Peyer's patch (tissue), 4 donors: ENCODE measurements around the gene RPL23. TPM values are rescaled to one million over a fixed set of nuclear protein-coding genes. Genes with fewer than 3 reads are reported as not detected.
A peak's percentile ranks its signal among the peaks of the same experiment; 100 is the strongest.
"Not testable (repeated sequence)": the region's sequence is repeated elsewhere in the genome, so short reads cannot be mapped to it uniquely, and the experiment has no call there.

Experiments used
- DNase-seq, 3 donors: peaks; one replicate each; pipeline ENCODE4 v3.0.0-alpha.2; 2017 to 2019
- H3K27ac ChIP-seq, 4 donors: fragments of 200-600 bp; sonication (generic); one replicate each; pipeline ENCODE4 v1.5.1; 2016 to 2019
- H3K27me3 ChIP-seq, 2 donors: fragments of 200-600 bp; sonication (generic); one replicate each; pipeline ENCODE4 v1.5.1; 2019
- H3K36me3 ChIP-seq, 3 donors: fragments of 200-600 bp; sonication (generic); one replicate each; pipeline ENCODE4 v1.5.1; 2016 to 2019
- H3K4me1 ChIP-seq, 4 donors: fragments of 200-600 bp; sonication (generic); one replicate each; pipeline ENCODE4 v1.5.1; 2016 to 2019
- H3K4me3 ChIP-seq, 4 donors: fragments of 200-600 bp; sonication (generic); 1 replicate in 3 of 4; 2 replicates in 1 of 4; pipeline ENCODE4 v1.5.1; 2016 to 2019; ENCODE audit warnings: mild to moderate bottlenecking in 1 of 4
- H3K9me3 ChIP-seq, 4 donors: fragments of 200-600 bp; sonication (generic); one replicate each; pipeline ENCODE4 v1.5.1; 2016 to 2019; ENCODE audit warnings: mild to moderate bottlenecking in 1 of 4
- POLR2A ChIP-seq, 2 donors: fragments of 450-650 bp; IDR thresholded peaks; one replicate each; pipeline ENCODE4 v1.5.1; 2017; ENCODE audit warnings: antibody characterized with exemption in 2 of 2, mild to moderate bottlenecking in 2 of 2, moderate library complexity in 2 of 2
- total RNA-seq, 4 donors: library from RNA; depleted of rRNA; stranded (reverse); fragments of >200 nt; gene quantifications; one replicate each; pipeline ENCODE4 v1.1.0, GENCODE V29; 2016
- TF ChIP-seq, protein P1 (sequence below), 6 experiments: fragments of 450-650 bp in 4 of 6; fragments of 200-600 bp in 2 of 6; sonication (generic) in 1 of 6; IDR thresholded peaks; one replicate each; pipeline ENCODE4 v1.5.1; 2017 to 2019; ENCODE audit warnings: antibody characterized with exemption in 6 of 6, mild to moderate bottlenecking in 3 of 6, moderate library complexity in 1 of 6

RPL23 gene
- total RNA-seq, 4 donors from 2014 or later, result 347 to 1,233 (median 540) TPM

DNA sequence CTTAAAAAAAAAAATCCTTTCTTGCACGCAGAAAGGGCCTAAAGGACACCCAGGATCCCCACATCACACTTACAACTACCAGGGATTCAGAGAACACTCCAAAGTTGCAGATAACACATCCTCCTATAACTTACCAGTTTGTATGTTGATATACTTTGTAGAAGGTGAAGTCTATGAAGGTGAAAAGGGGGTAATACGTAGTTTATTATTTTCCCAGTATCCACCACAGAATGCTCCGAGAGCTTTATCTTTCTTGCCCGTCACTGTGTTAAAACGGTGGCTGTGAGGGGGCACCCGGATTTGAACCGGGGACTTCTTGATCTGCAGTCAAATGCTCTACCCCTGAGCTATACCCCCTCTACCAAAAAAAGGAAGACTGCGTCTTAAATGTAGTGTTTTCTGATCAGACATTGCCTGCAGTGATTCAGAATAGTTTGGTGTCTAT is 7.9 kb upstream of the RPL23 start:
- no peak for TF ChIP-seq POLR2A (IDR thresholded peaks at IDR 0.05)
- TF ChIP-seq, protein P1, sequence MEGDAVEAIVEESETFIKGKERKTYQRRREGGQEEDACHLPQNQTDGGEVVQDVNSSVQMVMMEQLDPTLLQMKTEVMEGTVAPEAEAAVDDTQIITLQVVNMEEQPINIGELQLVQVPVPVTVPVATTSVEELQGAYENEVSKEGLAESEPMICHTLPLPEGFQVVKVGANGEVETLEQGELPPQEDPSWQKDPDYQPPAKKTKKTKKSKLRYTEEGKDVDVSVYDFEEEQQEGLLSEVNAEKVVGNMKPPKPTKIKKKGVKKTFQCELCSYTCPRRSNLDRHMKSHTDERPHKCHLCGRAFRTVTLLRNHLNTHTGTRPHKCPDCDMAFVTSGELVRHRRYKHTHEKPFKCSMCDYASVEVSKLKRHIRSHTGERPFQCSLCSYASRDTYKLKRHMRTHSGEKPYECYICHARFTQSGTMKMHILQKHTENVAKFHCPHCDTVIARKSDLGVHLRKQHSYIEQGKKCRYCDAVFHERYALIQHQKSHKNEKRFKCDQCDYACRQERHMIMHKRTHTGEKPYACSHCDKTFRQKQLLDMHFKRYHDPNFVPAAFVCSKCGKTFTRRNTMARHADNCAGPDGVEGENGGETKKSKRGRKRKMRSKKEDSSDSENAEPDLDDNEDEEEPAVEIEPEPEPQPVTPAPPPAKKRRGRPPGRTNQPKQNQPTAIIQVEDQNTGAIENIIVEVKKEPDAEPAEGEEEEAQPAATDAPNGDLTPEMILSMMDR (IDR thresholded peaks at IDR 0.05), result no peak
- no peaks in the 10 kb centered on the region for H3K36me3 ChIP-seq
- no peaks in the 10 kb centered on the region for H3K9me3 ChIP-seq
- DNase-seq, result no peak
- no peak overlapping the region for H3K27ac ChIP-seq
- no peaks in the 10 kb centered on the region for H3K4me1 ChIP-seq
- H3K27me3 ChIP-seq, result no peaks in the 10 kb centered on the region
- H3K4me3 ChIP-seq, result no peak overlapping the region

- no peak overlapping the region for H3K4me3 ChIP-seq
- no peaks in the 10 kb centered on the region for H3K27me3 ChIP-seq
- no peaks in the 10 kb centered on the region for H3K36me3 ChIP-seq
- TF ChIP-seq, protein P1 (IDR thresholded peaks at IDR 0.05), result no peak
- no peak for TF ChIP-seq POLR2A (IDR thresholded peaks at IDR 0.05)
- peaks cover 0 to 5% (median 3%) of the 10 kb centered on the region in 4 donors for H3K4me1 ChIP-seq
- H3K9me3 ChIP-seq, result no peaks in the 10 kb centered on the region
- DNase-seq, result no peak
- H3K27ac ChIP-seq, result no peak overlapping the region
Measured at GRCh38 chr17:38857271-38857670, 3.8 kb upstream of the RPL23 start.

- H3K27ac ChIP-seq, H3K4me3 ChIP-seq, H3K9me3 ChIP-seq, H3K27me3 ChIP-seq, DNase-seq: not testable (repeated sequence)
- Histone ChIP-seq H3K36me3 (peaks cover 0 to 19% (median 0%) of the 10 kb centered on the region in 3 donors), H3K4me1 (peaks cover 0 to 22% (median 6%) of the 10 kb centered on the region in 4 donors)
Measured at GRCh38 chr17:38855101-38855714, 1.7 kb upstream of the RPL23 start.

GRCh38 chr17:38852771-38853291 is 690 bp downstream of the RPL23 start:
- peaks cover 0 to 22% (median 6%) of the 10 kb centered on the region in 4 donors for H3K4me1 ChIP-seq
- peak overlapping the region; percentile 83 to 97 (median 93) for H3K27ac ChIP-seq
- H3K9me3 ChIP-seq, result no peaks in the 10 kb centered on the region
- H3K36me3 ChIP-seq, result peaks cover 0 to 43% (median 0%) of the 10 kb centered on the region in 3 donors
- H3K4me3 ChIP-seq, result peak overlapping the region; percentile 47 to 65 (median 60)
- no peaks in the 10 kb centered on the region for H3K27me3 ChIP-seq
- no peak for DNase-seq
- TF ChIP-seq, protein P1 (IDR thresholded peaks at IDR 0.05), result no peak
- TF ChIP-seq POLR2A (IDR thresholded peaks at IDR 0.05), result no peak

- DNase-seq, result no peak
- no peak for TF ChIP-seq POLR2A (IDR thresholded peaks at IDR 0.05)
- TF ChIP-seq, protein P1 (IDR thresholded peaks at IDR 0.05), result no peak
- Histone ChIP-seq H3K9me3 (no peaks in the 10 kb centered on the region), H3K4me3 (peak overlapping the region in 2 of 4 donors; percentile 62 to 65), H3K4me1 (peaks cover 0 to 22% (median 6%) of the 10 kb centered on the region in 4 donors), H3K27ac (no peak overlapping the region), H3K27me3 (no peaks in the 10 kb centered on the region), H3K36me3 (peaks cover 0 to 49% (median 0%) of the 10 kb centered on the region in 3 donors)
Measured at GRCh38 chr17:38851434-38851833, 2.1 kb downstream of the RPL23 start.

- DNase-seq, result no peak
- peaks cover 0 to 22% (median 6%) of the 10 kb centered on the region in 4 donors for H3K4me1 ChIP-seq
- peaks cover 0 to 49% (median 0%) of the 10 kb centered on the region in 3 donors for H3K36me3 ChIP-seq
- no peaks in the 10 kb centered on the region for H3K9me3 ChIP-seq
- H3K27ac ChIP-seq, result no peak overlapping the region
- no peak overlapping the region for H3K4me3 ChIP-seq
- no peaks in the 10 kb centered on the region for H3K27me3 ChIP-seq
- no peak for TF ChIP-seq POLR2A (IDR thresholded peaks at IDR 0.05)
- TF ChIP-seq, protein P1 (IDR thresholded peaks at IDR 0.05), result no peak
Measured at GRCh38 chr17:38850374-38850773, 3.1 kb downstream of the RPL23 start.
